ENCODE data around the gene COX19. TPM values are rescaled to one million over a fixed set of nuclear protein-coding genes. Genes with fewer than 3 reads are reported as not detected.

The COX19 gene
- total RNA-seq, 1 donor from 2014 or later, result 14.3 TPM

DNA sequence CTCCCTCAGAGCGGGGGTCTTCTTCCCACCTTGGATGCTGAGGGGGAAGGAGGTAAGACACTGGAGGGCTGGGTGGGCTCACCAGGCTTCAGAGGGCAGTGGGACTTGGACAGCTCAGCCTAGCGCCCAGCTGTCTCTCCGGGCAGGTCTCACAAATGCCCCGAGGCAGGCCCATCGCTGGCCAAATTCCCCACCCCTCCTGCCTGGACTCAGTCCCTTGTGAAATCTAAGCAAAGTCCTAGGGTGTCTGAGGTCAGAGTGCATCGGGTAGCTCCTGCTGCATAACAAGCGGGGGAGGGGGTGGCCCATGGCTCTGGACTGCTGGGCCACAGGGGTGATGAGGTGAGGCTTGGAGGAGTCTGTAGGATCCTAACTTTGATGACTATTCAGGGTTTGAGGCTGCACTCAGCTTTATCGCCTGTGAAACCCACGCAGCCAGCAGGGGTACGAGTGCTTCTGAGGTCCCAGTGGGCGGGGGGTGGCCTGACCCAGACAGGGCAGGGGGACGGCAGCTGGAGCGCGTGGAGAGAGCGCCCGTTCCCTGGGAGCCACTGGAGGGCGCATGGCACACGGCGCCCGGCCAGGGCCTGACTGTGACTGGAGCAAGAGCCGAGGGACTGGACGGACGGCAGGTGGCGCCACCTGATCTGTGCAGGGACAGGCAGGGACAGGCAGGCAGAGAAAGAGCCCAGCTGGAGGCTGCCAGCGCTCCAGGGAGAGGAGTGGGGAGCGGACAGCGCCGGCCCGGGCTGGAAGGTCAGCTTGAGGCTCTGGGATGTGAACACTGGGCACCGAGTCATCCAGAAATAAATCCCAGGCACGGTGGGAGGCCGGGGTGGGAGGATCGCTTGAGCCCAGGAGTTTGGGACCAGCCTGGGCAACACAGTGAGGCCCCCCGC lies 17.6 kb upstream of the COX19 start:
- H3K9me3 Mint-ChIP-seq, result no peaks in the 10 kb centered on the region
- DNase-seq (ENCODE audit: low spot score), result peak; percentile 86
- H3K27ac Mint-ChIP-seq, result peak overlapping the region; percentile 40
- no peaks in the 10 kb centered on the region for H3K27me3 Mint-ChIP-seq (ENCODE audit: insufficient read depth)
- H3K4me3 Mint-ChIP-seq, result no peak overlapping the region
- intact Hi-C loops (cut with micrococcal nuclease), result loop anchor here (1.0 kb wide), 5 partner anchors 35 to 183 kb away; partner anchors contain the start of gene GPR146
- H3K36me3 Mint-ChIP-seq (ENCODE audit: low read depth), result no peaks in the 10 kb centered on the region
- H3K4me1 Mint-ChIP-seq (ENCODE audit: low read depth), result peaks cover 5% of the 10 kb centered on the region

DNA sequence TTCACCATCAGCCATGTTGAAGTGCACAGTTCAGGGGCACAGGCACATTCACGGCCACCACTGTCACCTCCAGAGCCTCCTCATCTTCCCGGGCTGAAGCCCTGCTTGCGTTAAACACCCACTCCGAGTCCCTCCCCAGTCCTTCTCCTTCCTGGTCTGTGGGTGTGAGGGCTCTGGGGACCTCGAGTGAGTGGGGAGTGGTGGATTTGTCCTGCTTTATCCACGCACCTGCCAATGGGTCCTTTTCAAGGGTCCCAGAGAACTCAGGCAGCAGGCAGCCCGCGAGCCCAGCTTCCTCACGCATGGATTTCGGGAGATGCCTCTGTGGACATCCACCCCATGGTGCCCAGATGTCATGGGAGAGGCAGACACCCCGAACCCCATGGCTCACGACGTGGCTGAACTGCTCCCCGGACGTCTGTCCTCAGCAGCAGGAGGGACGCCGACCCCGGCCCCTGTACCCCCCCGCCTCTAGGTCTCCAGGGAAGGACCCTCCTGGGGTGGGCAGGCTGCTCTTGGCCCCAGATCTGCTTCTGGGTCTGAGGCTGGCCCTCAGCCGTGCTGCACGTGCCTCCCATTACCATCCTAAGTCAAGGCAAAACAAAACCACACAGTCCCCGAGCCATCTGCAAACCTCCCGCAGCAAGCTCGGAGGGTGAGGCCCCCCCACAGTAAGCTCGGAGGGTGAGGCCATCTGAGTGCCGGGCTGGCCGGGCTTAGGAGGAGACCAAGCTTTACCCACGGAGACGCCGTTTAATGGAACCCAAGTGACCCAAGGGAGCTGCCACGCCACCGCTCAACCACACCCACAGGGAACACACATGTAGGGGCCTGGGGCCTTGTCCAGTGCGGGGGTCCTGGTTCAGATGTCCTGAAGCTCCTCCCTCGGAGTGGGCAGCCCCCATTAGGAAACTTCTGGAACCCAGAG lies 16.6 kb upstream of the COX19 start:
- Mint-ChIP-seq H3K9me3 (no peaks in the 10 kb centered on the region), H3K4me1 (ENCODE audit: low read depth) (peaks cover 5% of the 10 kb centered on the region), H3K27ac (no peak overlapping the region), H3K36me3 (ENCODE audit: low read depth) (no peaks in the 10 kb centered on the region), H3K4me3 (no peak overlapping the region), H3K27me3 (ENCODE audit: insufficient read depth) (no peaks in the 10 kb centered on the region)
- DNase-seq (ENCODE audit: low spot score), result no peak
- intact Hi-C loops (cut with micrococcal nuclease), result no loop called here

GRCh38 chr7:990933-991728 lies 15.8 kb upstream of the COX19 start:
- H3K4me1 Mint-ChIP-seq (ENCODE audit: low read depth), result peaks cover 5% of the 10 kb centered on the region
- intact Hi-C loops (cut with micrococcal nuclease), result no loop called here
- H3K9me3 Mint-ChIP-seq, result no peaks in the 10 kb centered on the region
- H3K4me3 Mint-ChIP-seq, result no peak overlapping the region
- no peaks in the 10 kb centered on the region for H3K27me3 Mint-ChIP-seq (ENCODE audit: insufficient read depth)
- no peaks in the 10 kb centered on the region for H3K36me3 Mint-ChIP-seq (ENCODE audit: low read depth)
- H3K27ac Mint-ChIP-seq, result no peak overlapping the region
- no peak for DNase-seq (ENCODE audit: low spot score)

- H3K36me3 Mint-ChIP-seq (ENCODE audit: low read depth), result no peaks in the 10 kb centered on the region
- intact Hi-C loops (cut with micrococcal nuclease), result no loop called here
- H3K4me1 Mint-ChIP-seq (ENCODE audit: low read depth), result peaks cover 5% of the 10 kb centered on the region
- no peaks in the 10 kb centered on the region for H3K9me3 Mint-ChIP-seq
- no peak overlapping the region for H3K4me3 Mint-ChIP-seq
- H3K27me3 Mint-ChIP-seq (ENCODE audit: insufficient read depth), result no peaks in the 10 kb centered on the region
- no peak for DNase-seq (ENCODE audit: low spot score)
- H3K27ac Mint-ChIP-seq, result no peak overlapping the region
These were observed 15.1 kb upstream of the COX19 start for GRCh38 chr7:990352-990932.

- H3K4me1 Mint-ChIP-seq (ENCODE audit: low read depth), result peaks cover 5% of the 10 kb centered on the region
- no peak overlapping the region for H3K27ac Mint-ChIP-seq
- H3K27me3 Mint-ChIP-seq (ENCODE audit: insufficient read depth), result no peaks in the 10 kb centered on the region
- intact Hi-C loops (cut with micrococcal nuclease), result no loop called here
- no peak for DNase-seq (ENCODE audit: low spot score)
- no peaks in the 10 kb centered on the region for H3K9me3 Mint-ChIP-seq
- no peaks in the 10 kb centered on the region for H3K36me3 Mint-ChIP-seq (ENCODE audit: low read depth)
- H3K4me3 Mint-ChIP-seq, result no peak overlapping the region
These were observed 13.7 kb upstream of the COX19 start for GRCh38 chr7:988963-989529.

DNA sequence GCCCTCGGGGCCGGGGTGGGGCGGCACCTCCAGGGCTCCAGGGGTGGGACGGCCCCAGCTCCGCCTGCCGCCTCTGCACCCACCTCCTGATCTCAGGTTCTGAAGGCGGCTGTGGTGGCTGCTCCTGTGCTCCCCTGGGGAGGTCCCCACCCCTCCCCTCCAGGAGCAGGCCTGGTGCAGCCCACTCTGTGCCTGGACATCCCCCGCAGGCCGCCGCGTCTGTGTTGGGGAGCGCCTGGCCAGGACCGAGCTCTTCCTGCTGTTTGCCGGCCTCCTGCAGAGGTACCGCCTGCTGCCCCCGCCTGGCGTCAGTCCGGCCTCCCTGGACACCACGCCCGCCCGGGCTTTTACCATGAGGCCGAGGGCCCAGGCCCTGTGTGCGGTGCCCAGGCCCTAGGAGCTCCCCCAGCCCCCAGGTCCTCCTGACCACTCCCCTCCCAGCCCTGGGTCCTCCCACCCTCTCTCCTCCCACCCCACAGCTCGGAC lies 13.1 kb upstream of the COX19 start:
- no peak overlapping the region for H3K27ac Mint-ChIP-seq
- H3K4me3 Mint-ChIP-seq, result no peak overlapping the region
- H3K36me3 Mint-ChIP-seq (ENCODE audit: low read depth), result no peaks in the 10 kb centered on the region
- no peaks in the 10 kb centered on the region for H3K27me3 Mint-ChIP-seq (ENCODE audit: insufficient read depth)
- no peak for DNase-seq (ENCODE audit: low spot score)
- H3K4me1 Mint-ChIP-seq (ENCODE audit: low read depth), result peaks cover 5% of the 10 kb centered on the region
- H3K9me3 Mint-ChIP-seq, result no peaks in the 10 kb centered on the region
- intact Hi-C loops (cut with micrococcal nuclease), result no loop called here

DNA sequence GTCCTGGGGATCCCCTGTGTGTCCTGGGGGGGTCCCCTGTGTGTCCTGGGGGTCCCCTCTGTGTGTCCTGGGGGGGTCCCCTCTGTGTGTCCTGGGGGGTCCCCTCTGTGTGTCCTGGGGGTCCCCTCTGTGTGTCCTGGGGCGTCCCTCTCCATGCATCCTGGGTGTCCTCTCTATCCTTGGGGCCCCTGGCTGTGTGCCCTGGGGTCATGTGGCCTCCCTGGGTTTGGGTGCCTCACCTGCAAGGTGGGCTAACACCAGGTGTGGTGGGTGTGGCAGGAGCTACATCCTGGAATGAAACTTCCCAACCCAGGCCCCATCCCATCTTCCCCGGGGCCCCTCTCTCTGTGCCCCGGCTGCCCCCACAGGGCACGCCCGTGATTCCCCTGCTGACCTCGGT lies 12.6 kb upstream of the COX19 start:
- Mint-ChIP-seq H3K36me3 (ENCODE audit: low read depth) (no peaks in the 10 kb centered on the region), H3K4me3 (no peak overlapping the region), H3K9me3 (no peaks in the 10 kb centered on the region), H3K4me1 (ENCODE audit: low read depth) (peaks cover under 1% of the 10 kb centered on the region), H3K27ac (no peak overlapping the region), H3K27me3 (ENCODE audit: insufficient read depth) (no peaks in the 10 kb centered on the region)
- intact Hi-C loops (cut with micrococcal nuclease), result no loop called here
- no peak for DNase-seq (ENCODE audit: low spot score)

DNA sequence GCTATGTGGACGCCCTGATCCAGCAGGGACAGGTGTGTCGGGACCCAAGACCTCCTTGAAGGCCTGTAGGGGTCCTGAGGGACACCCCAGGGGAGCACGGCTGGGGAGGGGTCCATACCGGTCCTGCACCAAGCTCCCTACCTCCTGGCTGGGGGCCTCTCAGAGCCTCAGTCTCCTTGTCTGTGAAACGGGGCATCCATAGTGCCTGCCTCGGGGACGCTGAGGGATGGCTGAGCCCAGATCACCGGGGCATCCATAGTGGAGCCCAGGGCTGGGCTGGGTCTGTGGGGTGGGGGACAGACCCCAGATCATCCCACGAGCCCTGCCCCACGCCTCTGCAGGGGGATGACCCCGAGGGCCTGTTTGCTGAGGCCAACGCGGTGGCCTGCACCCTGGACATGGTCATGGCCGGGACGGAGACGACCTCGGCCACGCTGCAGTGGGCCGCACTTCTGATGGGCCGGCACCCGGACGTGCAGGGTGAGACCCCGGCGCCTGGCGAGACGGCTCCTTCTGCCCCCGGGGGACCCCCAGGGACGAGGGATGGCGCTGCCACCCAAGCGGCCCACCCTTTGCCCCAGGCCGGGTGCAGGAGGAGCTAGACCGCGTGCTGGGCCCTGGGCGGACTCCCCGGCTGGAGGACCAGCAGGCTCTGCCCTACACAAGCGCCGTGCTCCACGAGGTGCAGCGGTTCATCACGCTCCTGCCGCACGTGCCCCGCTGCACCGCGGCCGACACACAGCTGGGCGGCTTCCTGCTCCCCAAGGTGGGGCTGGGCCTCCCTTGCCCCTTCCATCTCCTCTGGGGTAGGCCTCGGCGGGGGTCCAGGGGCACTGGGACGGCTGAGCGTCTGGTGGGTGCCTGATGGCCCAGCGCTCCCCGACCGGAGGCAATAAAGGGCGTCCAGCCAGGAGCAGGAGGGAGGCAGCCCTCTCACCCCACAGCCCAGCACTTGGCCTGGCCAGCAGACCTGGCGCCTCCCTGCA lies 11.7 kb upstream of the COX19 start:
- DNase-seq (ENCODE audit: low spot score), result no peak
- no peaks in the 10 kb centered on the region for H3K36me3 Mint-ChIP-seq (ENCODE audit: low read depth)
- H3K4me3 Mint-ChIP-seq, result no peak overlapping the region
- no peak overlapping the region for H3K27ac Mint-ChIP-seq
- H3K27me3 Mint-ChIP-seq (ENCODE audit: insufficient read depth), result no peaks in the 10 kb centered on the region
- no peaks in the 10 kb centered on the region for H3K4me1 Mint-ChIP-seq (ENCODE audit: low read depth)
- intact Hi-C loops (cut with micrococcal nuclease), result no loop called here
- no peaks in the 10 kb centered on the region for H3K9me3 Mint-ChIP-seq

DNA sequence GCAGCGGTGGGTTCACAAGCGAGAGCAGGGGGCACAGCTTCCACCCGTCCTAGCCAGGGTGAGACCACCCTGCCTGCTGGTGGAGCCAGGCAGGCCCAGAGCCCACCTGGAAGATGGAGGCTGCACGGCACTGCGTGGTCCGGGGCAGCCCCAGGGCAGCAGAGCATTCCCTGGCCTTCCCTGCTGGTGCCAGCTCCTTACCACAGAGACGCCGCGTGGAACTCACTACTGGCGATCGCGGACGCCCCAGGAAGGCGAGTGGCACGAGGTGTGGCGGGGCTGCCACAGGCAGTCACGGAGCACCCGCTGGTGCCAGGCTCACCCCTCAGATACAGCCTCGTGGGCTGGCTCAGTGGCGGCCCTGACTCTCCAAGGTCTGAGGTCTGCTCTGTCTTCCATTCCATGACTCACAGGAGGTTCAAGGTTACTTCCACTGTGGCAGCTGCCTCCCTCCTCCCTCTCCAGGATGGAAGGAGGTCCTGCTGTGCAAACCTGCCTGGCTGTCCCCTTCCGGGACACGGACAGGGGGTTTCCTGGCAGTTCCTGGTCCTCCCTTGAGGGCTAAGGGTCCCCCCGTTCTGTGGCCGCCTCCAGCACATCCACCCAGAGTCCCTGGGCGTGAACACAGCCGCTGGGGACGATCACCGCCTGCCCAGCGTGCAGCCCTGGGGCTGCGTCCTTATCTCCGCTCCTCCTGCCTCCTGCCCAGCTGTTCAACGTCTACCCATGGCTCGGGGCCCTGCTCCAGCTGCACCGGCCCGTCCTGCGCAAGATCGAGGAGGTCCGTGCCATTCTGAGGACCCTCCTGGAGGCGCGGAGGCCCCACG lies 10.8 kb upstream of the COX19 start:
- Mint-ChIP-seq H3K4me1 (ENCODE audit: low read depth) (no peaks in the 10 kb centered on the region), H3K27ac (no peak overlapping the region), H3K27me3 (ENCODE audit: insufficient read depth) (no peaks in the 10 kb centered on the region), H3K4me3 (no peak overlapping the region), H3K36me3 (ENCODE audit: low read depth) (no peaks in the 10 kb centered on the region), H3K9me3 (no peaks in the 10 kb centered on the region)
- DNase-seq (ENCODE audit: low spot score), result no peak
- intact Hi-C loops (cut with micrococcal nuclease), result no loop called here

GRCh38 chr7:985127-985416 lies 9.7 kb upstream of the COX19 start:
- Mint-ChIP-seq H3K27me3 (ENCODE audit: insufficient read depth) (no peaks in the 10 kb centered on the region), H3K9me3 (no peaks in the 10 kb centered on the region), H3K27ac (no peak overlapping the region), H3K4me1 (ENCODE audit: low read depth) (no peaks in the 10 kb centered on the region), H3K4me3 (no peak overlapping the region), H3K36me3 (ENCODE audit: low read depth) (no peaks in the 10 kb centered on the region)
- intact Hi-C loops (cut with micrococcal nuclease), result no loop called here
- no peak for DNase-seq (ENCODE audit: low spot score)
